SKM-1 (cell line): ENCODE measurements around the gene CLDN9.
A peak's percentile ranks its signal among the peaks of the same experiment; 100 is the strongest.
"Not testable (repeated sequence)": the region's sequence is repeated elsewhere in the genome, so short reads cannot be mapped to it uniquely, and the experiment has no call there.

Experiments
- DNase-seq: peaks from one replicate; lab custom pipeline; 2025; ENCODE audit not compliant: unreplicated experiment; lab: John Stamatoyannopoulos, UW

The CLDN9 gene

GRCh38 chr16:3052571-3053329 is 40.0 kb downstream of the CLDN9 start:
- DNase-seq, result not testable (repeated sequence)

- DNase-seq, result not testable (repeated sequence)
These were observed 40.6 kb downstream of the CLDN9 start for GRCh38 chr16:3053330-3053710.

- DNase-seq, result peak; percentile 43
These were observed 42.4 kb downstream of the CLDN9 start for GRCh38 chr16:3054965-3055733.

GRCh38 chr16:3055734-3056115 is 43.0 kb downstream of the CLDN9 start:
- DNase-seq, result not testable (repeated sequence)

- DNase-seq, result no peak
These were observed 43.8 kb downstream of the CLDN9 start for GRCh38 chr16:3056336-3057180.

- no peak for DNase-seq
These were observed 44.7 kb downstream of the CLDN9 start for GRCh38 chr16:3057181-3058138.

- no peak for DNase-seq
These were observed 45.7 kb downstream of the CLDN9 start for GRCh38 chr16:3058139-3059030.

- DNase-seq, result peak; percentile 61
These were observed 46.5 kb downstream of the CLDN9 start for GRCh38 chr16:3059041-3059722.

GRCh38 chr16:3059723-3060242 is 47.1 kb downstream of the CLDN9 start:
- no peak for DNase-seq

GRCh38 chr16:3060339-3061127 is 47.8 kb downstream of the CLDN9 start:
- DNase-seq, result no peak

- no peak for DNase-seq
These were observed 49.8 kb downstream of the CLDN9 start for GRCh38 chr16:3062553-3062952.

- DNase-seq, result no peak
These were observed 51.1 kb downstream of the CLDN9 start for GRCh38 chr16:3063625-3064386.
